Tibial artery (tissue), 4 donors: ENCODE results near the gene TRAF1.
A peak's percentile ranks its signal among the peaks of the same experiment; 100 is the strongest.

Experiments
- DNase-seq, 2 donors: peaks; one replicate each; pipeline ENCODE4 v3.0.0-alpha.2; 2019
- H3K27ac ChIP-seq, 2 donors: fragments of 200-600 bp; sonication (generic) in 1 of 2; 1 replicate in 1 of 2; 2 replicates in 1 of 2; pipeline ENCODE4 v1.5.1; 2018 to 2019; ENCODE audit warnings: mild to moderate bottlenecking in 1 of 2
- H3K27me3 ChIP-seq, 2 donors: fragments of 200-600 bp; sonication (generic) in 1 of 2; one replicate each; pipeline versions ENCODE4 v1.5.1 to v1.6.0; 2016 to 2019
- H3K36me3 ChIP-seq, 3 donors: fragments of 200-600 bp; sonication (generic) in 2 of 3; one replicate each; pipeline ENCODE4 v1.5.1; 2016 to 2019; ENCODE audit warnings: mild to moderate bottlenecking in 2 of 3
- H3K4me1 ChIP-seq, 4 donors: fragments of 200-600 bp; sonication (generic) in 2 of 4; 1 replicate in 3 of 4; 2 replicates in 1 of 4; pipeline ENCODE4 v1.5.1; 2016 to 2019
- H3K4me3 ChIP-seq, 2 donors: fragments of 200-600 bp; sonication (generic) in 1 of 2; 1 replicate in 1 of 2; 2 replicates in 1 of 2; pipeline ENCODE4 v1.5.1; 2018 to 2019; ENCODE audit warnings: mild to moderate bottlenecking in 2 of 2
- H3K9me3 ChIP-seq, 3 donors: fragments of 200-600 bp; sonication (generic) in 1 of 3; one replicate each; pipeline ENCODE4 v1.5.1; 2016 to 2019
- CTCF ChIP-seq, 2 experiments: fragments of 200-600 bp in 1 of 2; fragments of 450-650 bp in 1 of 2; IDR thresholded peaks; one replicate each; pipeline ENCODE4 v1.5.1; 2017 to 2019; ENCODE audit warnings: antibody characterized with exemption in 2 of 2, mild to moderate bottlenecking in 1 of 2, moderate library complexity in 1 of 2
- intact Hi-C: fragments of 100-400 bp; cut with DNase I; formaldehyde crosslinking; loops from one replicate; pipeline ENCODE4 v1.15.0; 2023; ENCODE audit warnings: low total_unique reads

The TRAF1 gene

GRCh38 chr9:120946259-120946658 is 19.7 kb upstream of the TRAF1 start:
- intact Hi-C loops = no loop called here

GRCh38 chr9:120944948-120945347 is 18.4 kb upstream of the TRAF1 start:
- no peak for TF ChIP-seq CTCF (IDR thresholded peaks at IDR 0.05)
- H3K4me3 ChIP-seq = no peak overlapping the region
- intact Hi-C loops = no loop called here
- no peaks in the 10 kb centered on the region for H3K9me3 ChIP-seq
- no peaks in the 10 kb centered on the region for H3K27me3 ChIP-seq
- DNase-seq = no peak
- H3K4me1 ChIP-seq = peaks cover 0 to 70% (median 35%) of the 10 kb centered on the region in 4 donors
- H3K27ac ChIP-seq = peak overlapping the region; percentile 84 to 94
- H3K36me3 ChIP-seq = no peaks in the 10 kb centered on the region

More at GRCh38 chr9:120946259-120946658, 19.7 kb upstream of the TRAF1 start:
- TF ChIP-seq CTCF (IDR thresholded peaks at IDR 0.05) = no peak
- no peak for DNase-seq
- no peaks in the 10 kb centered on the region for H3K27me3 ChIP-seq
- H3K9me3 ChIP-seq = no peaks in the 10 kb centered on the region
- peak overlapping the region; percentile 56 to 94 for H3K27ac ChIP-seq
- H3K36me3 ChIP-seq = no peaks in the 10 kb centered on the region
- no peak overlapping the region for H3K4me3 ChIP-seq
- H3K4me1 ChIP-seq = peaks cover 0 to 74% (median 32%) of the 10 kb centered on the region in 4 donors

- H3K27ac ChIP-seq = peak overlapping the region; percentile 84 to 94
- no peak for TF ChIP-seq CTCF (IDR thresholded peaks at IDR 0.05)
- no peaks in the 10 kb centered on the region for H3K27me3 ChIP-seq
- no peaks in the 10 kb centered on the region for H3K9me3 ChIP-seq
- intact Hi-C loops = no loop called here
- DNase-seq = no peak
- peaks cover 0 to 65% (median 34%) of the 10 kb centered on the region in 4 donors for H3K4me1 ChIP-seq
- H3K4me3 ChIP-seq = no peak overlapping the region
- no peaks in the 10 kb centered on the region for H3K36me3 ChIP-seq
These were observed 17.8 kb upstream of the TRAF1 start for GRCh38 chr9:120944434-120944843.

- peak overlapping the region; percentile 84 to 94 for H3K27ac ChIP-seq
- intact Hi-C loops = no loop called here
- no peak for TF ChIP-seq CTCF (IDR thresholded peaks at IDR 0.05)
- H3K9me3 ChIP-seq = no peaks in the 10 kb centered on the region
- H3K36me3 ChIP-seq = no peaks in the 10 kb centered on the region
- DNase-seq = peak; percentile 72 to 87
- H3K4me1 ChIP-seq = peaks cover 0 to 63% (median 33%) of the 10 kb centered on the region in 4 donors
- no peaks in the 10 kb centered on the region for H3K27me3 ChIP-seq
- no peak overlapping the region for H3K4me3 ChIP-seq
These were observed 15.8 kb upstream of the TRAF1 start for GRCh38 chr9:120942186-120943001.

- H3K27ac ChIP-seq = peak overlapping the region; percentile 84 to 94
- intact Hi-C loops = no loop called here
These were observed 14.6 kb upstream of the TRAF1 start for GRCh38 chr9:120941046-120941770.

More at GRCh38 chr9:120941046-120941770, 14.6 kb upstream of the TRAF1 start:
- H3K36me3 ChIP-seq = no peaks in the 10 kb centered on the region
- TF ChIP-seq CTCF (IDR thresholded peaks at IDR 0.05) = no peak
- no peaks in the 10 kb centered on the region for H3K9me3 ChIP-seq
- H3K27me3 ChIP-seq = no peaks in the 10 kb centered on the region
- peaks cover 0 to 66% (median 44%) of the 10 kb centered on the region in 4 donors for H3K4me1 ChIP-seq
- DNase-seq = no peak
- H3K4me3 ChIP-seq = no peak overlapping the region
